ENCODE data around the gene PTPRG.

The PTPRG gene

DNA sequence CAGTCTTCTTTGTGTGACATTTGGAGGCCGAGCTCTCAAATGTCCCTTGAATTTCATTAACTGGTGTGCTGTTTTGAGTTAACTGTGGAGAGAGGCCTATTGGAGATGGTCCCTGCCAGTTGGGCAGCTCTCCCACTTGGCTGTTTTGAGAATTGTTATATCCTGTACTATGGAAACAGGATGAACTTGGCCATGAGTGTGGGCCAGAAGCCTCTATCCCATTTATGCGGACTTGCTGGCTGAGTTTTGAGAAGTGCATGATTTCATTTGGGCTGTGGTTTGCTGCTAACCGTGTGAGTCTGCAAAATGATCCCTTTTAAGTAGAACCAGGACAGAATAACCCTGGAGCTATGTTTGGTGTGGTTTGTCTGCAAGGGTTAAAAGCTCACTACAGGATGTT lies 366.0 kb downstream of the PTPRG start:
- peak; percentile 76 to 78 for DNase-seq (ENCODE audit: low read depth in 2 of 2)

DNA sequence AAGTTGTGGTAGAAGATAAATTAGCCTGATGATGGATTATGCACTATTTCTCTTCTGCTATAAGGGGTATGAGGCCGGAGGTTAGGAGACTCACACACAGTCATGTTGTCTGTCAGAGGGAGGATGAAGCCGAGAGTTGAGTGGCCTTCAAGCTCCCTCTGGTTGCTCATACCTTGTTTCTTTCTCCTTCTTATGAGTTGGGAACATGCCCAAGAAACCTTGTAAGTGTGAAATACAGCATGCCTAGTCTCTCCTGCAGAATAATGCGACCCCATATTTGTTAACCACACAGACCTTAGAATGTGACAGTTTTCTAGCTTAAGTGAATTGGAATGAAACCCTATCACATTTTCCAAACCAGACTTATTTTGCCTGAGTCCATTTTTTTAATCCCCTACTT lies 366.7 kb downstream of the PTPRG start:
- DNase-seq (ENCODE audit: low read depth in 2 of 2), result no peak

GRCh38 chr3:61928776-61929314 lies 367.5 kb downstream of the PTPRG start:
- DNase-seq (ENCODE audit: low read depth in 2 of 2), result no peak

GRCh38 chr3:61929617-61930016 lies 368.2 kb downstream of the PTPRG start:
- peak in 1 of 2 experiments; percentile 20 for DNase-seq (ENCODE audit: low read depth in 2 of 2)

DNA sequence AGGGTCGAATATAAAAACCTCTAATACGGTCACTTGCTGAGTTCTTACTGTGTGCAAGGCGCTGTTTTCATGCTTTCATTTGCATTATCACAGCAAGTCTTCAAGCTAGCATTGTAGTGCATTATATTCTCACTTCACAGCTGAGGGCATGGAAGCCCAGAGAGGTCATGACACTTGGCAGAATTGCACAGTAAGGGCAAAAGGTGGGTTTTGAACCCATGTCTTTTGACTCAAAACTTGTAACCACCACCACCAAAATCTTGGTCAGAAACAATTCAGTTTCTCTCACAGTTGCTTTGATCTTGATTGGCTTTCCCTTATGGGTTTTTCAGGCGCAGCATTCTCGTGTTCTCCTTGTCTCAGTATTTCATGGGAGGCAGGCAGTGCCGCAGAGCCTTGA lies 371.1 kb downstream of the PTPRG start:
- DNase-seq (ENCODE audit: low read depth in 2 of 2), result no peak

DNA sequence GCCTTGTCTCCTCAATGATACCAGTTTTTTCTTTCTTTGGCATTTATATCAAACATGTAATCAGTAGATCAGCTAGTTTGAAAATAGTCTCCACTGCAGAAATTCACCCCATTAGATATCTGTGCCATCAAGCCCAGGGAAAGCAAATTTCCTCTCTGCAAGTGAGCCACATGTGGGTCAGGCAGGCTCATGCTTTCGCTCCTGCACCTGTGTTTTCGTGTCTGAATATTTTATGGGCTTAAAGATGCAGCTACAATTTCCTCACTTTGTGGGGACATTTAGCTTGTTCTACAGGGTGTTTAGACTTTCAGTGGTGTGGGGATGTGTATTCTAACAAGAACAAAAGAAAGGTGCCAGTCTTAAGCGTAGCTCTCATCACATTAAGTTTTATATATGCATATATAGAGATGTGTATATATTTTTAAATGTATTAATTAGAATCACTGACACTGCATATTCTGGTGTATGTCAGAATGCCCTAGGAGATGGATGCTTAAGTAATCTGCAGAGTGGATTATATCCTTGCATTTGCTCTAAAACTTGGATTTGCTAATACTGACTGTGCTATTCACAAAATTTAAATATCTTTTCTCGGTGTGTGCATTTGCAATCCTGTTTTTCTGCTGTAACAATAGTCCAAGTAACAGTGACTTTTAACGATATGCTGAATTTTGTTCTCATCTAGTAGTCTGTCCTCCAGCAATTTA lies 372.6 kb downstream of the PTPRG start:
- no peak for DNase-seq (ENCODE audit: low read depth in 2 of 2)

GRCh38 chr3:61934505-61934871 lies 373.1 kb downstream of the PTPRG start:
- no peak for DNase-seq (ENCODE audit: low read depth in 2 of 2)

DNA sequence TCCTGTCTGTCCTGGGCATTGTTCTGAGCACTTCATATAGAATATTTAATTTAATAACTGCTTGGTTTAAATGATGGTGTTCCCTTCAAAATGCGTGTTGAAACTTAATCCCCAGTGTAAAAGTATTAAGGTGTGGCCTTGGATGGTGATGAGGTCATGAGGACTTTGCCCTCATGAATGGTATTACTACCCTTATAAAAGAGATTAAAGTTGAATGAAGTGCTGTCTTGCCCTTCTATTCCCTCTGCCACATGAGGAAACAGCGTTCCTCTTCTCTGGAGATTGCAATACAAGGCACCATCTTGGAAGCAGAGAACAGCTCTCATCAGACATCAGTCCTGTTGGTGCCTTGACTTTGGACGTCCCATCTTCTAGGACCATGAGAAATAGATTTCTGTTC lies 374.4 kb downstream of the PTPRG start:
- no peak for DNase-seq (ENCODE audit: low read depth in 2 of 2)

- no peak for DNase-seq (ENCODE audit: low read depth in 2 of 2)
Observed at GRCh38 chr3:61936344-61936937, 375.1 kb downstream of the PTPRG start.

DNA sequence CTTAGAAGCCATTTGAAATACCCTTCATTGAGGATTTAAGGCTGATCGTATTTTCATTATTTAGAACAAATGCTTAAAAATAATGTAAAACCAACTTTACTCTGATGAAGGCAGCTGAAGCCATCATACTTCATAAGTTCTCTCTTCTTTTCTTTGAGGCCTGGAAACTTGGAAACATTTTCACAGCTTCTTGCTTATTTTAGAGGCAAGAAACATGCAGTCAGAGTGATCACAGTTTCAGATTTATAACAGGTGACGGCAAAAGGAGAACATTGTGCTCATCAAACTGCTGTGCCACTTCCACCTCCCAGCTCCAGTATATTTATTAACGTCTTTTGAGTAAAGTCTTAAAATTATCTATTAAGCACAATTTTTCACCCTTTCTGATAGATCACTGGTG lies 376.1 kb downstream of the PTPRG start:
- DNase-seq (ENCODE audit: low read depth in 2 of 2), result no peak

- DNase-seq (ENCODE audit: low read depth in 2 of 2), result no peak
Observed at GRCh38 chr3:61938878-61939549, 377.6 kb downstream of the PTPRG start.

DNA sequence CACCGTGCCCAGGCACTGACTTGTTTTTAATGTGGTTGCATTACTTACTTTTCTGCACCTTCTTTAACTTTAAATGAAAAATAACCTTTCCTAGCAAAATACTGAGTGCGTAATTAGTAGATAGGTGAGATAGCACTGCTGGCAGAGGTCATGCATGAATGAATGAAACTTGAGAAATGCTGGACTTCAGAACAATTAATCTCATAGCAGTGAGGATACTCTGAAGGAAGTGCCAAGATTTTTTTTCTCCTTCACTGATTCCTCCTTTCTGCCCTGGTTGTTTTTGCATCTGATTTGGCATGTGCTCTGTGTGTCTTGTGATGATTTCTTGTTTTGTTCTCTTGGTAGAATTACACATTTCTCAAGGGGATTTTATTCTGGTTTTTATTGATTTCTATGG lies 378.9 kb downstream of the PTPRG start:
- no peak for DNase-seq (ENCODE audit: low read depth in 2 of 2)

- no peak for DNase-seq (ENCODE audit: low read depth in 2 of 2)
Observed at GRCh38 chr3:61943975-61944374, 382.6 kb downstream of the PTPRG start.

DNA sequence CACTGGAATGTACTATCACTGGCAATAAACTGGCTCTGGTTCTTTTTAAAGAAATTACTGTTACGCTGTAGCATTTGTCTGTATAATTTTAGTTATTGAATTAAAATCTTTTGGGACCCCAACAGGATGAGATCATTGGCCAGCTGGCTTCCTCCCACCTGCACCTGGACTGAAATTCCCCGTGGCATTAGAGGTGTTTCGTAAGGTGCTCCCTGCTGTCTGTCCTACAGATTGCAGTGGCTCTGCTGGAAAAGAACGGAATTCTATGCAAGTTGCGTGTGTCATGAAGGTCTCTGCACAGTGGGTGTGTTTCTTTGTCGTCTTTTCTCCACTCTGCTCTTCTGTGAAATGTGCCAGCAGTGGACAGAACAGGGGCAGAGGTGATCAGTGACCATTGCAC lies 383.4 kb downstream of the PTPRG start:
- DNase-seq (ENCODE audit: low read depth in 2 of 2), result no peak

- no peak for DNase-seq (ENCODE audit: low read depth in 2 of 2)
Observed at GRCh38 chr3:61945657-61946056, 384.3 kb downstream of the PTPRG start.

- DNase-seq (ENCODE audit: low read depth in 2 of 2), result no peak
Observed at GRCh38 chr3:61946570-61947324, 385.4 kb downstream of the PTPRG start.

DNA sequence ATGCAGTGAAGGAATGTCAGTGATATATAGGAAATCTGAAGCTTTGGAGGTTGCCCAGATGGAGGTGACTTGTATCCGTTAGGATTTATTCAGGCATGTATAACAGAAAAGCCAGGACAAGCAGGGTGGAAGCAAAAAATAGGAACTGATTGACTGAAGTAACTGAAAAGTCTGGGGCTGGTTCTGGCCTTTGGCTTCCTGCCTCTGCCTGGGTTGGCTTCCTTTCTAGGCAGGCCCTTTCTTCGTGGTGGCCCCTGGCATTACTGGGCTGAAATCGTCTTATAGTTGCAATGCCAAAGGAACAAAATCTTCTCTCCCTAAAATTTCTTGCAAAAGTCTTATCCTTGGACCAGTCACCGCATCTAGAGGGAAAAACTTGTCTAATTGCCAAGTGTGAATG lies 386.1 kb downstream of the PTPRG start:
- DNase-seq (ENCODE audit: low read depth in 2 of 2), result no peak

GRCh38 chr3:61948699-61949305 lies 387.4 kb downstream of the PTPRG start:
- DNase-seq (ENCODE audit: low read depth in 2 of 2), result no peak

DNA sequence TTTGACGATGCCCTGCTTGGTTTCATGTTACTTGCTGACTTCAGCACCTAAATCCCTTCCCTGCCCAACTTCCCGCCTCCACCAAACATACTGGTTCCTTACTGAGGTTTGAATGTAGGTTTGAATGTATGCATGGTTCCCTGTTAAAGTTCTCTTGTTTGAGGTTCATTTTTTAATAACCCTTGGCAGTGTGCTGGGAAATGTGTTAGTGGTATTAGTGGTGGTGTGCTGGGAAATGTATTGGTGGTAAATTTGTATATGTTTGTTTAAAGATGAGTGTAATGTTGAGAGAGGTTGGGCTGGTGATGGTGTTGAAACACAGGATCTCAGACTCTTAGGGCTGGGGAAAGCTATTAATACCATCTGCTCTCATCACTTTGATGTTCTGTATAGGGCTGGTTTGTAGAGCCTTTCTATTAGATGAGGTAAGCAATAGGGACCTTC lies 392.7 kb downstream of the PTPRG start:
- DNase-seq (ENCODE audit: low read depth in 2 of 2), result peak; percentile 80 to 84

GRCh38 chr3:61955483-61955882 lies 394.1 kb downstream of the PTPRG start:
- DNase-seq (ENCODE audit: low read depth in 2 of 2), result no peak

DNA sequence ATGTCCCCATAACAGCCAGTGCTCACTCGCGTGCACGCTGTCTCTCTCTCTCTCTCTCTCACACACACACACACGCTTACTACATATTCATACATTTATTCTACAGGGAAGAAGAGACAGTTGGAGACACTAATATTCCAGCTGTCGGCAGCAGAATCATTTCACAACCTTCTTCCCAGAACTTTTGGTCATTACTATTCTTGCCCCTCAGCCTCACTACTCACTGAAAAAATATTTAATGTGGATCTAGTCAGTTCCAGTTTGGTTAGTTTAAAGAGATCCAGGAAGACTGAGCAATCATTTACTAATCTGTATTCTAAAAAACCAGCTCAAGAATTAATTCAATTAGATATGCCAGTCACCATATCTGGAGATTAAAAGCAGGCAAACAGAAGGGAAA lies 394.9 kb downstream of the PTPRG start:
- DNase-seq (ENCODE audit: low read depth in 2 of 2), result peak; percentile 74 to 80

GRCh38 chr3:61957259-61957658 lies 395.9 kb downstream of the PTPRG start:
- no peak for DNase-seq (ENCODE audit: low read depth in 2 of 2)
